GM12891 (cell line): ENCODE data around the gene PTDSS2.

Experiments
- PAX5 ChIP-seq: IDR thresholded peaks from 2 replicates; pipeline ENCODE4 v1.6.1; 2011; ENCODE audit warnings: low read length, moderate library complexity, mild to moderate bottlenecking; ENCODE audit not compliant: insufficient read depth, severe bottlenecking
- POLR2A ChIP-seq: IDR thresholded peaks from 2 replicates; pipeline ENCODE4 v1.6.1; 2011; ENCODE audit warnings: low read depth, low read length, control low read depth
- POLR2AphosphoS5 ChIP-seq: IDR thresholded peaks from 2 replicates; pipeline ENCODE4 v1.6.1; 2011; ENCODE audit warnings: low read depth, low read length, control low read depth
- SPI1 ChIP-seq: IDR thresholded peaks from 2 replicates; pipeline ENCODE4 v1.6.1; 2011; ENCODE audit warnings: low read depth, low read length, control low read depth
- TAF1 ChIP-seq: IDR thresholded peaks from 2 replicates; pipeline ENCODE4 v1.6.1; 2011; ENCODE audit warnings: low read depth, low read length, control low read depth

GRCh38 chr11:407651-408123 lies 42.4 kb upstream of the PTDSS2 start:
- TF ChIP-seq POLR2A, result no peak
- TF ChIP-seq POLR2AphosphoS5, result no peak
- TF ChIP-seq TAF1, result no peak
- TF ChIP-seq PAX5, result no peak
- no peak for TF ChIP-seq SPI1
